Measurements from ENCODE around the gene TOR2A.

GRCh38 chr9:127684576-127684975 lies 50.5 kb downstream of the TOR2A start:
- TF ChIP-seq CTCF (IDR thresholded peaks at IDR 0.05) (no peak), POLR2A (IDR thresholded peaks at IDR 0.05) (no peak)

Data from testis (tissue), 2 donors.